ENCODE data around the gene FOSL1. TPM values are rescaled to one million over a fixed set of nuclear protein-coding genes. Genes with fewer than 3 reads are reported as not detected.
"Not testable (repeated sequence)": the region's sequence is repeated elsewhere in the genome, so short reads cannot be mapped to it uniquely, and the experiment has no call there.

FOSL1 gene
- total RNA-seq, 2 experiments from 2014 or later: 0.88 TPM; not detected in 1

- CTCF ChIA-PET (ENCODE audit: unreplicated experiment); BruUV-seq (replicated peaks); H2AFZ ChIP-seq (ENCODE audit: low read length); H3K9me3 ChIP-seq (ENCODE audit: low read length); H3K36me3 ChIP-seq (ENCODE audit: insufficient read depth, low read length); H4K20me1 ChIP-seq (ENCODE audit: insufficient read depth, low read length); H3K9me2 ChIP-seq (ENCODE audit: insufficient read depth, low read length): not testable (repeated sequence)
- intact Hi-C loops (cut with micrococcal nuclease; ENCODE audit: unreplicated experiment): loop anchor here (5.0 kb wide), 2 partner anchors 110 to 160 kb away; partner anchors contain the start of genes BANF1, EIF1AD and SF3B2
- DNase-seq (ENCODE audit: low spot score): peak; percentile 59
- Histone ChIP-seq H3K27ac (ENCODE audit: low read depth, low read length, poor library complexity, severe bottlenecking) (peak overlapping the region; percentile 86), H3K4me3 (ENCODE audit: low read depth, low read length, poor library complexity, severe bottlenecking) (peak overlapping the region; percentile 93), H3K79me2 (ENCODE audit: insufficient read depth, low read depth, low read length) (peaks cover 34% of the 10 kb centered on the region), H3K4me2 (ENCODE audit: low read length) (peak overlapping the region; percentile 97), H3K4me1 (ENCODE audit: insufficient read depth, low read length, poor library complexity, severe bottlenecking) (peaks cover 49% of the 10 kb centered on the region)
- POLR2A ChIA-PET: interaction anchor here (0.8 to 1.5 kb wide), 2 partner anchors 9 to 160 kb away, joined by 3 read pairs; partner anchors contain the start of gene SF3B2
- peak; percentile 38; the same call in 1 of the 2 replicates for TF ChIP-seq CTCF (conservative IDR thresholded peaks at IDR 0.05; ENCODE audit: low read length)
Observed at GRCh38 chr11:65892137-65892540, 8.0 kb downstream of the FOSL1 start.

GRCh38 chr11:65891219-65892136, 8.7 kb downstream of the FOSL1 start:
- peak; percentile 83 for DNase-seq (ENCODE audit: low spot score)
- peak overlapping the region; percentile 86 for H3K27ac ChIP-seq (ENCODE audit: low read depth, low read length, poor library complexity, severe bottlenecking)
- TF ChIP-seq CTCF (conservative IDR thresholded peaks at IDR 0.05; ENCODE audit: low read length) (peak; percentile 92), EZH2phosphoT487 (IDR thresholded peaks at IDR 0.05; ENCODE audit: borderline replicate concordance, low read depth, low read length) (no peak)
- H3K36me3 ChIP-seq (ENCODE audit: insufficient read depth, low read length): peaks cover 11% of the 10 kb centered on the region
- intact Hi-C loops (cut with micrococcal nuclease; ENCODE audit: unreplicated experiment): loop anchor here (2.0 to 5.0 kb wide), 3 partner anchors 27 to 161 kb away; partner anchors contain the start of genes BANF1, C11orf68, DRAP1 and EIF1AD
- no peaks in the 10 kb centered on the region for H3K9me3 ChIP-seq (ENCODE audit: low read length)
- H3K4me2 ChIP-seq (ENCODE audit: low read length): peak overlapping the region; percentile 97
- no peaks in the 10 kb centered on the region for H3K9me2 ChIP-seq (ENCODE audit: insufficient read depth, low read length)
- TSS peak; percentile 89 for BruUV-seq (replicated peaks)
- peaks cover 40% of the 10 kb centered on the region for H3K79me2 ChIP-seq (ENCODE audit: insufficient read depth, low read depth, low read length)
- H2AFZ ChIP-seq (ENCODE audit: low read length): no peak overlapping the region
- H3K4me3 ChIP-seq (ENCODE audit: low read depth, low read length, poor library complexity, severe bottlenecking): peak overlapping the region; percentile 93
- H3K4me1 ChIP-seq (ENCODE audit: insufficient read depth, low read length, poor library complexity, severe bottlenecking): peaks cover 55% of the 10 kb centered on the region
- H4K20me1 ChIP-seq (ENCODE audit: insufficient read depth, low read length): peaks cover 5% of the 10 kb centered on the region; the same call in 1 of the 2 replicates
- POLR2A ChIA-PET: interaction anchor here (0.7 to 5.6 kb wide), 10 partner anchors 10 to 562 kb away, joined by 3 to 59 read pairs (median 4); partner anchors contain the start of genes BANF1, CFL1, EIF1AD and KAT5
- CTCF ChIA-PET (ENCODE audit: unreplicated experiment): interaction anchor here (1.6 kb wide), 1 partner anchor 31 kb away, joined by 12 read pairs; the partner anchor contains the start of gene MUS81

Data from OCI-LY7 (cell line).